Activated gamma-delta T cell treated with anti-CD3 and anti-CD28 coated beads, Interleukin-2, amount 50 U/mL, for 16 hours (primary cell): ENCODE measurements around the gene STRIP2.
"Not testable (repeated sequence)": the region's sequence is repeated elsewhere in the genome, so short reads cannot be mapped to it uniquely, and the experiment has no call there.

Experiments
- DNase-seq: peaks from one replicate; pipeline ENCODE4 v3.0.0-alpha.2; 2020; ENCODE audit warnings: low read depth

The STRIP2 gene

GRCh38 chr7:129456421-129456820 is 22.2 kb downstream of the STRIP2 start:
- no peak for DNase-seq

- DNase-seq: no peak
Observed at GRCh38 chr7:129457101-129457500, 22.9 kb downstream of the STRIP2 start.

DNA sequence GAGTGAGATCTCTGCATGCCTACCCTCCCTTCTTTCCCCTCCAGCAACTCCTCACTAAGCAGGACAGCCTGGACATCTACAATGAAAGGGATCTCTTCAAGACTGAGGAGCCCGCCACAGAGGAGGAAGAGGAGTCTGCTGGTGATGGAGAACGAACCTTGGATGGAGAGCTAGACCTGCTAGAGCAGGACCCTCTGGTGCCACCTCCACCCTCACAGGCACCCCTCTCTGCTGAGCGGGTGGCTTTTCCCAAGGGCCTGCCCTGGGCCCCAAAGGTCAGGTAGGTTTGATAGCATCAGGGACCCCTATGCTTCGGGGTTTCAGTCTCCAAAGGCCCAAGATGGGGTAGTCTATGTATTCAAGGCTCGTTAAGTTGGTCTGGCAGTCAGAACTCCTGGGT is 23.9 kb downstream of the STRIP2 start:
- no peak for DNase-seq

- DNase-seq: no peak
Observed at GRCh38 chr7:129461809-129462208, 27.6 kb downstream of the STRIP2 start.

GRCh38 chr7:129462420-129462819 is 28.2 kb downstream of the STRIP2 start:
- DNase-seq: no peak

DNA sequence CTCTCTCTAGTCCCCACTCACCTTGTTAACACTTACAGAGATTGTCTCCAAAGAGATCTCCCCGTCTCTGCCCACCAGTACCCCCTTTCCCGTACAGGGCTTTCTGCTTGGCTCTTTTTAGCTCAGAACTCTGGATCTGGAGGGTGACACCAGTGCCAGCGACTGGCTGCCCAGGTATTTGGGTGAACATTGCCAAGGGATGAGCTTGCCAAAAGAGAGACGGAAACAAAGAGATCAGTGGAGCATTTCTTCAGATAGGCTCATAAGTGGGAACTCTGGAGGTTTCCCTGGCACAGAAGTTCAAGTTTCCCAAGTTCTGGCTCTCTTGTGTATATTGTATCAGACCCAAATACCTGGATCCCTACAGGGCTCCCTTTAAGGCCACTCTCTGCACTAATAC is 30.0 kb downstream of the STRIP2 start:
- no peak for DNase-seq

DNA sequence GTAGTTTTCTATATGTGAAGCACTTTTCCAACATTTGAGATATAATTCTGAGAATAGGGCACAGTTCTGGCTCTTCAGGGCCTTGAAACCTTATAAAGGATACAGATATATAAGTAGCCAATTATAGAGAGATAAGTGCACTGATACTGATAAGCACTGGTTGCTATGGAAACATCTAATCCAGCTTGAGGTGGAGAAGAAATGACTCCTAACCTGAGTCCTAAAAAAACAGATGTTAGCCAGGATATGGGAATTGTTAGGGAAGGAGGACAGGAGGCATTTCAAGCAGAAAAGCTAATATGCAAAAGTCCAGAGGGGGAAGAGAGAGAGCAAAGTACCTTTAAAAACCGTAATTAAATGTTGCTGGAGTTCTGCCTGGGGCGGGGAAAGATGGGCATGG is 30.8 kb downstream of the STRIP2 start:
- DNase-seq: no peak

- DNase-seq: no peak
Observed at GRCh38 chr7:129466796-129467195, 32.6 kb downstream of the STRIP2 start.

DNA sequence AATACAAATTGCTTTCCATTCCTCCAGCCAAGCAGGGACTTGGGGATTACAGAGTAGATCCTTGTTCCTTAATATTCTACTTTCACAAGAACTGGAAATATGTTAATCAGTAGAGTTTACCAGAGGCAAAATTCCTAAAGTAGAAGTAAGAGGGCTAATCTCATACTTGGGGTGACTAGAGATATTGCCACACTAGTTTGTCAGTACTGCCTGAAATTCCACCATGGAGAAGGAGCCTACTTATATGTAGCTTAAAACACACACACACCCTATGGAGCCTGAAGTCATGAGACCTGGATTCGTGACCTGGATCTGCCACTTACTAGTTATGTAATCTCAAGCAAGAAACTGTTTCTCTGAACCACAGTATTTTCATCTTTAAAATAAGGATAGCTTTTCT is 33.9 kb downstream of the STRIP2 start:
- DNase-seq: no peak

DNA sequence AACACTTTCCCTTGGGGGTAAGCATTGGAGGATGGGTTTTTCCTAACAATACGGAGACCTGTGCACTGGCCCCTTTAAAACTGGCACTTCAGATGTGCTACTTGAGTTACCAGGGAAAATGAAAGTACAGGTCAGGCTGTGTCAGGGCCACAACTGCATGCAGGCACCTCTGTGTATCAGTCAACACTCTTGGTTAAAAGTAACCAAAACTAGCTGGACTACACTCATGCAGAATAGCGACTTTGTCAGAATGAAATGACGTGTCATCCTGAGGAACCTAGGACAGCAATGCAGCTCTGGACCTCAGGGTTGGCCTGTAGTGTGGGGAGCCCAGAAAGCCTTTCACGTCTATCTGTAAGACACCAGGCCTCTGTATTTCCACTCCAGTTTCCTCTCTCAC is 34.3 kb downstream of the STRIP2 start:
- DNase-seq: no peak

GRCh38 chr7:129469930-129470329 is 35.7 kb downstream of the STRIP2 start:
- DNase-seq: no peak

DNA sequence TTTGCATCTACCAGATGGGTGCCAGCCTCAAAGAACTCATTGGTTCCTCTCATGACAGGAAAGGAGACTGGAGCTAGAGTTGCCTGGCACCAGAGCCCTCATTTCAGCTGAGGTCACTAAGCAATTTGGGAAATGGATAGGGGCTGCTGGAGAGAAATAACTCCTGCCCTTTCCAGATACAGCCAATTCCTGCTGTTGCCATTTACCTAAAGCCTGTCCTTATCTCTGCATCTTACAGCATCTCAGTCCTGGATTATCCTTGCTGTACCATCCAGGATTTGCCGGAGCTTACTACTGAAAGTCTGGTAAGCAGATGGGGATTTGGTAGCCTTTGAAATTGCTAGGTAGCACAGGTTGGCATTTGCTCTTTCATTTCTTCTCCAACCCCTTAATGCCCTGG is 36.2 kb downstream of the STRIP2 start:
- DNase-seq: no peak

- no peak for DNase-seq
Observed at GRCh38 chr7:129471402-129471827, 37.2 kb downstream of the STRIP2 start.

GRCh38 chr7:129475931-129476330 is 41.7 kb downstream of the STRIP2 start:
- DNase-seq: not testable (repeated sequence)

- DNase-seq: not testable (repeated sequence)
Observed at GRCh38 chr7:129476398-129476797, 42.2 kb downstream of the STRIP2 start.

DNA sequence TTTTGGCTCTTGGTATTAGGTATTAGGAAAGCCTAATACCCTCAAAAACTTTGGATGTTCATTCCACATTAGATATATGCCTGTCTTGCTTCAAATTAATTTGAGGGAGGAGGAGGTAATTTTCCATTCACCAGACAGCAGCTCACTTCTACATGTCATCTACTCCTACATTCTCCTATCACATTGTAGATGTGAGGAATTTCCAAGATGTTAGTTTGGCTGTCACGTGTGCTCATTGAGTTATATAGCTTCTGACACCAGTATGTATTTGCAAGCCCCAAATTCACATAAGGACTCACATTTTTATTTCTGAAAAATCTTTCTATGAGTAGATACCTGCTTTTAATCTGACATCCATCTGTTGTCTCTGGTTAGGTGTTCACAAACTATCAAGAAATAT is 45.6 kb downstream of the STRIP2 start:
- DNase-seq: no peak

DNA sequence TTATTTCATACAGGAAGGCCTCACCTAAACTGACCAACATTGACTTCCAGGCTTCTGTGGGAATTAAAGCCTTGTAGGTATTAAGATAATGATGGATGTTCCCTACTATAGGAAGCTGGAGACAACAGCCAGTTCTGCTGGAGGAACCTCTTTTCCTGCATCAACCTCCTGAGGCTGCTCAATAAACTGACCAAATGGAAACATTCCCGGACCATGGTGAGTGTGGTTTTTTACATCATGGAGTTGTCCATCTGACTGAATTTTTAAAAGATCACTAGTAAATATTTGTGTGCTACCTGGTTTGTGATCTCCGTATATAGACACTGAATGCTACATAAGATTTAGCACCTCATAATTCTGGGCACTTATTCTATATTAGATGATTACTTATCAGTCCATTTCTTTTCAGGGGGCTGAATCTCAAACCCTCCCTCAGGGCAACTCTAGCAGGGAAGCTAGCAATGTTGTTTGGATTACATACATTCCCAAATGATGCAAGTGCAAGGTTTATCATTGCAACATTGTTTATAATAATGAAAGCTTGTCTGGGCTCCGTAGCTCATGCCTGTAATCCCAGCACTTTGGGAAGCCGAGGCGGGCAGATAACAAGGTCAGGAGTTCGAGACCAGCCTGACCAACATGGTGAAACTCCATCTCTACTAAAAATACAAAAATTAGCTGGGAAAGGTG is 46.6 kb downstream of the STRIP2 start:
- no peak for DNase-seq

- not testable (repeated sequence) for DNase-seq
Observed at GRCh38 chr7:129481376-129481775, 47.1 kb downstream of the STRIP2 start.

GRCh38 chr7:129482781-129483180 is 48.5 kb downstream of the STRIP2 start:
- no peak for DNase-seq

GRCh38 chr7:129489491-129489890 is 55.3 kb downstream of the STRIP2 start:
- DNase-seq: no peak

GRCh38 chr7:129492391-129492790 is 58.2 kb downstream of the STRIP2 start:
- no peak for DNase-seq

GRCh38 chr7:129493555-129493954 is 59.3 kb downstream of the STRIP2 start:
- no peak for DNase-seq

DNA sequence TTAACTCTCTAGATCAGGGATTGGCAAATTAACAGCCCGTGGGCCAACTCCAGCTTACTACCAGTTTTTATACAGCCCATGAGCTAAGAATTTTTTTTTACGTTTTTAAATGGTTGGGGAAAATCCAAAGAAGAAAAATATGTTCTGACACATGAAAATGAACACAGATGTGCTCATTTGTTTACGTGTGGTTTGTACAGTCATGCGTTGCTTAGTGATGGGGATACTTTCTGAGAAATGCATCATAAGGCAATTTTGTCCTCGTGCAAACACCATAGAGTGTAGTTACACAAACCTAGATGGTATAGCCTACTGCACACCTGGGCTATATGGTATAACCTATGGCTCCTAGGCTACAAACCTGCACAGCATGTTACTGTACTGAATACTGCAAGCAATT is 59.8 kb downstream of the STRIP2 start:
- DNase-seq: no peak

DNA sequence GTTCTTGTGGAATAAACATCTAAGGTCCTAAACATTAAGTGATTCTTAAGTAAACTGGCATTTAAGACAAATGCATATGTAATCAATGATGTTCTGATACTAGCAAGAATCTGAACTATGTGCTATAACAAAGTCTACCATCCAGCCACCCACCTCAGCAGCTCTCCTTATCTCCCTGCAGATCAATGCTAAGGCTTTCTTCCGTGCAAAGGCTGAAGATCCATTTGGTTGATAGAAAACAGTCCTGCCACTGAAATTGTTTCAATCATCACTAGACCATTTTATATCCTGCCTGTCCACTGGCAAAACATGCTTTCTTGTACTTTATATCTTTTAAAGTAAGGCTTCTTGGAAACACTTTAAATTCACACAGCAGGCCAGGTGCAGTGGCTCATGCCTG is 61.8 kb downstream of the STRIP2 start:
- no peak for DNase-seq

GRCh38 chr7:129496653-129497052 is 62.4 kb downstream of the STRIP2 start:
- DNase-seq: no peak
